Measurements from ENCODE around the gene CCL7. TPM values are rescaled to one million over a fixed set of nuclear protein-coding genes. Genes with fewer than 3 reads are reported as not detected.

CCL7 gene
- total RNA-seq, 2 experiments from 2014 or later: not detected

DNA sequence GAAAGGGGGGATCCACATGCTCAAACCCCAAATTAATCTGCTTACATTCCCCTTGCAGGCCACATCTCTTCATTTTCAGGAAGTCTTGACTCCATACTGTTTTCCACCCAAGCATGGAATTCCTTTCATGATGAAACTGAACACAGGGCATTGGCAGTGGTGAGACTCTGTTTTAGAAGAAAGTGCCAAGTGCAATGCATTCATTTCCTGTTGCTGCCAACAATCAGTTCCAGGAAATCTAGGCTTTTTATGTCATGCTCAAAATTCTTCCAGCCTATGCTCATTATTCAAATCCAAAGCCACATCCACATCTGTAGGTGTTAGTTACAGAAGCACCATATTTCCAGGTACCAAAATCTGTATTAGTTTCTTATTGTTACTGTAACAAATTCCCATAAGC lies 10.9 kb upstream of the CCL7 start:
- intact Hi-C loops (cut with DNase I, micrococcal nuclease): no loop called here
- no peak overlapping the region for H3K4me3 ChIP-seq (ENCODE audit: low read length)
- Mint-ChIP-seq H3K36me3 (ENCODE audit: low read depth) (no peaks in the 10 kb centered on the region), H3K9me3 (no peaks in the 10 kb centered on the region), H3K4me3 (no peak overlapping the region), H3K4me1 (ENCODE audit: low read depth) (no peaks in the 10 kb centered on the region), H3K27me3 (peaks cover 45% of the 10 kb centered on the region), H3K27ac (no peak overlapping the region)
- H3K27me3 ChIP-seq (ENCODE audit: control insufficient read depth in 1 of 2, insufficient read depth in 2 of 2, low read length in 2 of 2): peaks cover 11 to 24% of the 10 kb centered on the region in 2 experiments
- no peaks in the 10 kb centered on the region for H3K36me3 ChIP-seq (ENCODE audit: insufficient read depth, low read length)
- ChIA-PET CTCF (no interaction called here), POLR2A (no interaction called here)
- ATAC-seq (ENCODE audit: poor library complexity) (no peak), DNase-seq (no peak)
- no peaks in the 10 kb centered on the region for H3K4me1 ChIP-seq (ENCODE audit: insufficient read depth, low read length)
- TF ChIP-seq, protein P1, sequence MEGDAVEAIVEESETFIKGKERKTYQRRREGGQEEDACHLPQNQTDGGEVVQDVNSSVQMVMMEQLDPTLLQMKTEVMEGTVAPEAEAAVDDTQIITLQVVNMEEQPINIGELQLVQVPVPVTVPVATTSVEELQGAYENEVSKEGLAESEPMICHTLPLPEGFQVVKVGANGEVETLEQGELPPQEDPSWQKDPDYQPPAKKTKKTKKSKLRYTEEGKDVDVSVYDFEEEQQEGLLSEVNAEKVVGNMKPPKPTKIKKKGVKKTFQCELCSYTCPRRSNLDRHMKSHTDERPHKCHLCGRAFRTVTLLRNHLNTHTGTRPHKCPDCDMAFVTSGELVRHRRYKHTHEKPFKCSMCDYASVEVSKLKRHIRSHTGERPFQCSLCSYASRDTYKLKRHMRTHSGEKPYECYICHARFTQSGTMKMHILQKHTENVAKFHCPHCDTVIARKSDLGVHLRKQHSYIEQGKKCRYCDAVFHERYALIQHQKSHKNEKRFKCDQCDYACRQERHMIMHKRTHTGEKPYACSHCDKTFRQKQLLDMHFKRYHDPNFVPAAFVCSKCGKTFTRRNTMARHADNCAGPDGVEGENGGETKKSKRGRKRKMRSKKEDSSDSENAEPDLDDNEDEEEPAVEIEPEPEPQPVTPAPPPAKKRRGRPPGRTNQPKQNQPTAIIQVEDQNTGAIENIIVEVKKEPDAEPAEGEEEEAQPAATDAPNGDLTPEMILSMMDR (IDR thresholded peaks at IDR 0.05): no peak
- no peak overlapping the region for H3K27ac ChIP-seq (ENCODE audit: low read depth in 1 of 2, low read length in 2 of 2)
- H3K9me3 ChIP-seq (ENCODE audit: control insufficient read depth in 1 of 2, insufficient read depth in 1 of 2, low read length in 2 of 2): no peaks in the 10 kb centered on the region

DNA sequence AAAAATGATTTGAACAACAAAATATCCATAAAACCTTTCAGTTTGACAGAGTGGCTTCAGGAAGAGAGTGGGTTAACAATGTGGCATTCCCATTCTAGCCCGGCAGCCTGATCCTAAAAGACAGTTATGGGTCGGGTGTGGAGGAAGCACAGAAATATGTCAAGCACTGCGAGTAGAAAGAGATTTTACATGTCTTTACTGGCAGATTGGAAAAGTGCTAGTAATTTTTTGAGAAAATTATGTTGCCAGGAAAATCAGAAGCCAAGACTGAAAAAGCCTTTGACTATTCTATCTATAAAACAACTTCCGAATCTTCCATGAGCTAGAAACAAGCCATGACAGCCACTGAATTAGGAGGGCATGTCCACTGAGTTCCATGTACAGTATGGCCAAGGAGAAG lies 9.2 kb upstream of the CCL7 start:
- no peak for DNase-seq
- H3K27ac ChIP-seq (ENCODE audit: low read depth in 1 of 2, low read length in 2 of 2): no peak overlapping the region
- Mint-ChIP-seq H3K4me1 (ENCODE audit: low read depth) (no peaks in the 10 kb centered on the region), H3K9me3 (no peaks in the 10 kb centered on the region), H3K27me3 (peaks cover 44% of the 10 kb centered on the region), H3K36me3 (ENCODE audit: low read depth) (no peaks in the 10 kb centered on the region), H3K4me3 (no peak overlapping the region), H3K27ac (no peak overlapping the region)
- H3K4me1 ChIP-seq (ENCODE audit: insufficient read depth, low read length): no peaks in the 10 kb centered on the region
- TF ChIP-seq, protein P1 (IDR thresholded peaks at IDR 0.05): no peak
- POLR2A ChIA-PET: no interaction called here
- CTCF ChIA-PET: no interaction called here
- intact Hi-C loops (cut with DNase I, micrococcal nuclease): no loop called here
- no peaks in the 10 kb centered on the region for H3K36me3 ChIP-seq (ENCODE audit: insufficient read depth, low read length)
- ATAC-seq (ENCODE audit: poor library complexity): no peak
- H3K4me3 ChIP-seq (ENCODE audit: low read length): no peak overlapping the region
- peaks cover 2 to 19% of the 10 kb centered on the region in 2 experiments for H3K27me3 ChIP-seq (ENCODE audit: control insufficient read depth in 1 of 2, insufficient read depth in 2 of 2, low read length in 2 of 2)
- no peaks in the 10 kb centered on the region for H3K9me3 ChIP-seq (ENCODE audit: control insufficient read depth in 1 of 2, insufficient read depth in 1 of 2, low read length in 2 of 2)

DNA sequence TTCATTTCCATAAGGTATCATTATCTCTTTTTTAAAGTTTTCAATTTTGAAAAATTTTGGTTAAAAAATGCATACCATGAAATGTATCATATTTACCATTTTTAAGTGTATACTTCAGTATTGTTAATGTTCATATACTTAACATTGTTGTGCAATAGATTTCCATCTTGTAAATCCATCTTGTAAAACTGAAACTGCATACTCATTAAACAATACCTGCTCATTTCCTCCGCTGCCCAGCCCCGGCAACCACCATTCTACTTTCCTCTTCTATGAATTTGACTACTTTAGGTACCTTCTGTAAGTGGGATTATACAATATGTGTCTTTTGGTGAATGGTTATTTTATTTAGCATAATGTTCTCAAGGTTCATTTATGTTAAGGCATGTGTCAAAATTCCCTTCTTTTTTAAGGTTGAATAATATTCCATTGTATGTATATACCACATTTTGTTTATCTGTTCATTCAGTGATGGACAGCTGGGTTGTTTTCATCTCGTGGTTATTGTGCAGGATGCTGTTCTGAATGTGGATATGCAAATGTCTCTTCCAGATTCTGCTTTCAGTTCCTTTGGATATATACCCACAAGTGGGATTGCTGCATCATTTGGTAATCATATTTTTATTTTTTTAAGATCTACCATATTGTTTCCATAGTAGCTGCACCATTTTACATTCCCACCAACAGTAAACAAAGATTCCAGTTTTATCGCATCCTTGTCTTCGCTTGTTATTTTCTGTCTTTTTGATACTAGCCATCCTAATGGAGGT lies 8.3 kb upstream of the CCL7 start:
- no peaks in the 10 kb centered on the region for H3K9me3 ChIP-seq (ENCODE audit: control insufficient read depth in 1 of 2, insufficient read depth in 1 of 2, low read length in 2 of 2)
- H3K27me3 Mint-ChIP-seq: peaks cover 43% of the 10 kb centered on the region

More for the DNA sequence above, 8.3 kb upstream of the CCL7 start:
- H3K9me3 Mint-ChIP-seq: no peaks in the 10 kb centered on the region
- H3K36me3 Mint-ChIP-seq (ENCODE audit: low read depth): no peaks in the 10 kb centered on the region
- no peaks in the 10 kb centered on the region for H3K4me1 Mint-ChIP-seq (ENCODE audit: low read depth)
- Histone ChIP-seq H3K4me1 (ENCODE audit: insufficient read depth, low read length) (no peaks in the 10 kb centered on the region), H3K27me3 (ENCODE audit: control insufficient read depth in 1 of 2, insufficient read depth in 2 of 2, low read length in 2 of 2) (peaks cover 2 to 17% of the 10 kb centered on the region in 2 experiments), H3K36me3 (ENCODE audit: insufficient read depth, low read length) (no peaks in the 10 kb centered on the region), H3K27ac (ENCODE audit: low read depth in 1 of 2, low read length in 2 of 2) (no peak overlapping the region), H3K4me3 (ENCODE audit: low read length) (no peak overlapping the region)
- no peak overlapping the region for H3K27ac Mint-ChIP-seq
- TF ChIP-seq, protein P1 (IDR thresholded peaks at IDR 0.05): no peak
- no peak for ATAC-seq (ENCODE audit: poor library complexity)
- H3K4me3 Mint-ChIP-seq: no peak overlapping the region
- ChIA-PET CTCF (no interaction called here), POLR2A (no interaction called here)
- intact Hi-C loops (cut with DNase I, micrococcal nuclease): no loop called here
- DNase-seq: no peak

All from CD4-positive, alpha-beta T cell (primary cell).